Gastroesophageal sphincter (tissue), 4 donors: Measurements from ENCODE around the gene LBHD1. TPM values are rescaled to one million over a fixed set of nuclear protein-coding genes. Genes with fewer than 3 reads are reported as not detected.

Experiments used
- ATAC-seq: fragments of 150-250 bp; one replicate; pipeline ENCODE4 v1.9.1; 2016; ENCODE audit warnings: mild to moderate bottlenecking, moderate library complexity
- H3K27ac ChIP-seq, 4 donors: fragments of 200-600 bp; sonication (generic) in 3 of 4; 1 replicate in 3 of 4; 2 replicates in 1 of 4; pipeline ENCODE4 v1.5.1; 2016 to 2019
- H3K27me3 ChIP-seq: fragments of 200-600 bp; sonication (generic); one replicate; pipeline ENCODE4 v1.5.1; 2019
- H3K36me3 ChIP-seq, 2 donors: fragments of 200-600 bp; sonication (generic); one replicate each; pipeline ENCODE4 v1.5.1; 2019; ENCODE audit warnings: control low read depth in 1 of 2
- H3K4me1 ChIP-seq, 3 donors: fragments of 200-600 bp; sonication (generic); 1 replicate in 2 of 3; 2 replicates in 1 of 3; pipeline ENCODE4 v1.5.1; 2016 to 2019; ENCODE audit warnings: control low read depth in 2 of 3
- H3K4me3 ChIP-seq, 2 donors: fragments of 200-600 bp; sonication (generic); one replicate each; pipeline ENCODE4 v1.5.1; 2019; ENCODE audit warnings: mild to moderate bottlenecking in 1 of 2, moderate library complexity in 1 of 2
- H3K9me3 ChIP-seq, 3 donors: fragments of 200-600 bp; sonication (generic); one replicate each; pipeline ENCODE4 v1.5.1; 2017 to 2019; ENCODE audit warnings: control low read depth in 2 of 3
- CTCF ChIP-seq, 4 experiments: fragments of 200-600 bp in 2 of 4; fragments of 450-650 bp in 2 of 4; sonication (generic) in 1 of 4; IDR thresholded peaks; one replicate each; pipeline ENCODE4 v1.5.1; 2017 to 2019; ENCODE audit warnings: antibody characterized with exemption in 4 of 4, mild to moderate bottlenecking in 2 of 4, moderate library complexity in 2 of 4
- EP300 ChIP-seq: sonication (generic); formaldehyde crosslinking; IDR thresholded peaks from one replicate; pipeline ENCODE4 v1.6.1; 2017; ENCODE audit warnings: antibody characterized with exemption, mild to moderate bottlenecking
- POLR2A ChIP-seq, 2 donors: fragments of 450-650 bp; IDR thresholded peaks; one replicate each; pipeline ENCODE4 v1.6.1; 2017; ENCODE audit warnings: antibody characterized with exemption in 2 of 2, mild to moderate bottlenecking in 2 of 2, moderate library complexity in 1 of 2
- POLR2AphosphoS5 ChIP-seq: sonication (generic); formaldehyde crosslinking; IDR thresholded peaks from one replicate; pipeline ENCODE4 v1.6.1; 2017; ENCODE audit warnings: antibody characterized with exemption
- WGBS, 2 donors: methylation state at CpG; one replicate each; pipeline ENCODE4 v1.1.5; 2018; ENCODE audit warnings: low coverage in 1 of 2; 5-methylcytosine and 5-hydroxymethylcytosine counted together
- total RNA-seq, 4 donors: library from RNA; depleted of rRNA; stranded (reverse); fragments of >200 nt; gene quantifications; one replicate each; pipeline ENCODE4 v1.1.0, GENCODE V29; 2016

Gene LBHD1
- total RNA-seq, 4 donors from 2014 or later, result 1.2 to 3.9 (median 2.2) TPM

DNA sequence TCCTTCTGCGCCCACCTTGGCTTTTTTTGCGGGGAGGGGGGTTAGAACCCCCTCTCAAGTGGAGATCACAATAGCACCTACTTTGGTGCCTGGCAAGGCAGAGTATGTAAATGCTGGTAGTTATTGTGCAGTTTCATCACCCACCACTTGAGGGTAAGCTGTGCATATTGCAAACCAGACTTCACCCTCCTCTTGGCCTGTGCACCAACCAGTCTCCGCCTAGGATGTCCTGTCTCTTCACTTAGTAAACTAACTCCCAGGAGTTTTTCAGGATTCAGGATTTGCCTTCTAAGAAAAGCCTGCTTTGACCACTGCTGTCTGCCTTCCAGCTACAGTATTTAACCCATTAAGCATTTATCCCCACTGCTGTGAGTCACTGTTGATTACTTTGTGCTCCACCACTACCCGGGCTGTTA is 8.8 kb upstream of the LBHD1 start:
- peaks cover 0 to 45% (median 15%) of the 10 kb centered on the region in 3 donors for H3K4me1 ChIP-seq
- ATAC-seq, result peak; percentile 55
- TF ChIP-seq POLR2AphosphoS5 (no peak), CTCF (IDR thresholded peaks at IDR 0.05) (peak in 3 of 4 experiments; percentile 53 to 57 (median 55))
- H3K36me3 ChIP-seq, result peaks cover 0 to 23% of the 10 kb centered on the region in 2 donors
- no peaks in the 10 kb centered on the region for H3K9me3 ChIP-seq
- peak overlapping the region in 3 of 4 donors; percentile 64 to 93 (median 91) for H3K27ac ChIP-seq
- 0 to 48% methylated on average over 1 to 4 of the region's 4 CpGs for WGBS, 2 donors
- H3K4me3 ChIP-seq, result no peak overlapping the region
- H3K27me3 ChIP-seq, result no peaks in the 10 kb centered on the region

- Histone ChIP-seq H3K4me3 (peak within 1 kb of the TSS; percentile 94 to 97), H3K27me3 (no peaks in the 10 kb centered on the region), H3K36me3 (peaks cover 0 to 41% of the 10 kb centered on the region in 2 donors), H3K9me3 (no peaks in the 10 kb centered on the region), H3K4me1 (peaks cover 0 to 53% (median 15%) of the 10 kb centered on the region in 3 donors), H3K27ac (peak within 1 kb of the TSS; percentile 81 to 93 (median 92))
- peak; percentile 88 for ATAC-seq
- TF ChIP-seq POLR2A (IDR thresholded peaks at IDR 0.05) (peak; percentile 63 to 64), CTCF (IDR thresholded peaks at IDR 0.05) (no peak), POLR2AphosphoS5 (peak; percentile 91), EP300 (no peak)
- WGBS, 2 donors, result 0 to 27% methylated on average over 1 to 8 of the region's 55 CpGs
Observed at GRCh38 chr11:62678770-62679696, 7.0 kb upstream of the LBHD1 start, which contains the start of gene UBXN1. Gene UBXN1, minus strand, starts transcription at chr11:62679073. Its CDS starts 150 bp downstream, at chr11:62678923.

- Histone ChIP-seq H3K27me3 (no peaks in the 10 kb centered on the region), H3K9me3 (no peaks in the 10 kb centered on the region), H3K27ac (peak overlapping the region; percentile 81 to 93 (median 92)), H3K36me3 (peaks cover 0 to 48% of the 10 kb centered on the region in 2 donors), H3K4me1 (peaks cover 0 to 59% (median 15%) of the 10 kb centered on the region in 3 donors), H3K4me3 (peak overlapping the region; percentile 94 to 97)
- WGBS, 2 donors, result 7 to 17% methylated on average over 1 to 2 of the region's 16 CpGs
- no peak for TF ChIP-seq CTCF (IDR thresholded peaks at IDR 0.05)
- no peak for TF ChIP-seq POLR2AphosphoS5
- no peak for TF ChIP-seq POLR2A (IDR thresholded peaks at IDR 0.05)
- TF ChIP-seq EP300, result no peak
- no peak for ATAC-seq
Observed at GRCh38 chr11:62678433-62678769, 6.3 kb upstream of the LBHD1 start.

DNA sequence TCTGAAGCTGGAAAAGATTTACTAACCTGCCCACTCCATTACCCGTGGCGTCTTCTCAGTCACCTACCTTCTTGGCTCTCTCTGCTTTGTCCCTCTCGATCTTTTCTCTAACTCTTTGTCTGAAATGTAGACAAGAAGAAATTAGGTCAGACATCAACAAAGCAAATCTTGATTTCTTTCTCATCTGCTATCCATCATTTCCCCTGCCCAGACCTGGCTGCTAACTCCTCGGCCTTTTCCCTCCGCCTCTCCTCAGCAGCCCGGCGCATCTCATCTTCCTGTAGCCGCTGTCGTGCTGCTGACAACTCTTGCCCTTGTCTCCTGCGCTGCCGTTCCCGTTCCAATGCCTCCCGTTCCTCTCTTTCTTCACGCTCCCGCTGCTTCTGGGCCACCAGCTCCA is 5.6 kb upstream of the LBHD1 start:
- H3K4me1 ChIP-seq, result peaks cover 0 to 66% (median 21%) of the 10 kb centered on the region in 3 donors
- ATAC-seq, result no peak
- no peaks in the 10 kb centered on the region for H3K27me3 ChIP-seq
- H3K36me3 ChIP-seq, result peaks cover 0 to 51% of the 10 kb centered on the region in 2 donors
- H3K9me3 ChIP-seq, result no peaks in the 10 kb centered on the region
- TF ChIP-seq POLR2A (IDR thresholded peaks at IDR 0.05) (no peak), CTCF (IDR thresholded peaks at IDR 0.05) (no peak), POLR2AphosphoS5 (no peak), EP300 (no peak)
- 78 to 79% methylated on average over 3 to 10 of the region's 15 CpGs for WGBS, 2 donors
- peak overlapping the region in 1 of 2 donors; percentile 97 for H3K4me3 ChIP-seq
- peak overlapping the region in 3 of 4 donors; percentile 91 to 93 (median 93) for H3K27ac ChIP-seq
